ENCODE results near the gene SULT2B1. TPM values are rescaled to one million over a fixed set of nuclear protein-coding genes. Genes with fewer than 3 reads are reported as not detected.
"Not testable (repeated sequence)": the region's sequence is repeated elsewhere in the genome, so short reads cannot be mapped to it uniquely, and the experiment has no call there.

SULT2B1 gene
- total and polyA plus RNA-seq, 4 donors: 0.14 to 0.24 TPM; not detected in 2

GRCh38 chr19:48629599-48630295 lies 77.8 kb downstream of the SULT2B1 start:
- Histone ChIP-seq H3K4me1 (ENCODE audit: control insufficient read depth in 4 of 4, insufficient read depth in 4 of 4, low read length in 3 of 4) (peaks cover 18 to 68% (median 44%) of the 10 kb centered on the region in 4 donors), H3K9me3 (ENCODE audit: control insufficient read depth in 4 of 4, low read length in 3 of 4) (no peaks in the 10 kb centered on the region), H3K9ac (ENCODE audit: low read depth in 1 of 2, low read length in 2 of 2) (no peak overlapping the region), H3K4me3 (ENCODE audit: low read depth in 1 of 3, low read length in 3 of 3) (no peak overlapping the region), H3K27me3 (ENCODE audit: control insufficient read depth in 4 of 4, insufficient read depth in 4 of 4, low read length in 3 of 4) (no peaks in the 10 kb centered on the region), H3K27ac (ENCODE audit: low read depth in 1 of 2, low read length in 2 of 2) (peak overlapping the region in 1 of 2 donors; percentile 40), H3K36me3 (ENCODE audit: control insufficient read depth in 4 of 4, insufficient read depth in 3 of 4, low read depth in 1 of 4, low read length in 3 of 4) (peaks cover 0 to 7% (median 1%) of the 10 kb centered on the region in 4 donors)
- WGBS: 53% methylated on average over 48 of the region's 48 CpGs
- TF ChIP-seq HNF4A (conservative IDR thresholded peaks at IDR 0.05): no peak
- TF ChIP-seq YY1 (IDR thresholded peaks at IDR 0.05): no peak
- no peak for TF ChIP-seq EGR1 (IDR thresholded peaks at IDR 0.05; ENCODE audit: low read depth in 2 of 2)
- no peak for TF ChIP-seq FOXA2 (IDR thresholded peaks at IDR 0.05)
- TF ChIP-seq JUND (IDR thresholded peaks at IDR 0.05): no peak
- TF ChIP-seq HNF4G (IDR thresholded peaks at IDR 0.05): no peak
- TF ChIP-seq CTCF (IDR thresholded peaks at IDR 0.05; ENCODE audit: low read depth, low read length, missing input control): no peak
- TF ChIP-seq RAD21 (IDR thresholded peaks at IDR 0.05): no peak
- DNase-seq (ENCODE audit: low spot score): peak; percentile 75

GRCh38 chr19:48630296-48631063 lies 78.5 kb downstream of the SULT2B1 start:
- no peak overlapping the region for H3K9ac ChIP-seq (ENCODE audit: low read depth in 1 of 2, low read length in 2 of 2)
- WGBS: 55% methylated on average over 47 of the region's 47 CpGs

GRCh38 chr19:48631225-48631624 lies 79.3 kb downstream of the SULT2B1 start:
- TF ChIP-seq TAF1 (conservative IDR thresholded peaks at IDR 0.05): no peak
- no peak for TF ChIP-seq FOXA2 (IDR thresholded peaks at IDR 0.05)
- no peak for TF ChIP-seq HNF4A (conservative IDR thresholded peaks at IDR 0.05)
- H3K9ac ChIP-seq (ENCODE audit: low read depth in 1 of 2, low read length in 2 of 2): no peak overlapping the region
- H3K4me1 ChIP-seq (ENCODE audit: control insufficient read depth in 4 of 4, insufficient read depth in 4 of 4, low read length in 3 of 4): peaks cover 22 to 66% (median 39%) of the 10 kb centered on the region in 4 donors

More at GRCh38 chr19:48630296-48631063, 78.5 kb downstream of the SULT2B1 start:
- Histone ChIP-seq H3K27ac (ENCODE audit: low read depth in 1 of 2, low read length in 2 of 2) (peak overlapping the region in 1 of 2 donors; percentile 40), H3K36me3 (ENCODE audit: control insufficient read depth in 4 of 4, insufficient read depth in 3 of 4, low read depth in 1 of 4, low read length in 3 of 4) (peaks cover 0 to 7% (median 1%) of the 10 kb centered on the region in 4 donors), H3K4me3 (ENCODE audit: low read depth in 1 of 3, low read length in 3 of 3) (no peak overlapping the region), H3K9me3 (ENCODE audit: control insufficient read depth in 4 of 4, low read length in 3 of 4) (no peaks in the 10 kb centered on the region), H3K4me1 (ENCODE audit: control insufficient read depth in 4 of 4, insufficient read depth in 4 of 4, low read length in 3 of 4) (peaks cover 22 to 66% (median 41%) of the 10 kb centered on the region in 4 donors), H3K27me3 (ENCODE audit: control insufficient read depth in 4 of 4, insufficient read depth in 4 of 4, low read length in 3 of 4) (no peaks in the 10 kb centered on the region)
- peak; percentile 77 for DNase-seq (ENCODE audit: low spot score)
- TF ChIP-seq SP1 (IDR thresholded peaks at IDR 0.05) (peak; percentile 26), ZBTB33 (IDR thresholded peaks at IDR 0.05) (no peak)

GRCh38 chr19:48632286-48632685 lies 80.3 kb downstream of the SULT2B1 start:
- H3K36me3 ChIP-seq (ENCODE audit: control insufficient read depth in 4 of 4, insufficient read depth in 3 of 4, low read depth in 1 of 4, low read length in 3 of 4); H3K27me3 ChIP-seq (ENCODE audit: control insufficient read depth in 4 of 4, insufficient read depth in 4 of 4, low read length in 3 of 4); H3K27ac ChIP-seq (ENCODE audit: low read depth in 1 of 2, low read length in 2 of 2); H3K4me3 ChIP-seq (ENCODE audit: low read depth in 1 of 3, low read length in 3 of 3); DNase-seq (ENCODE audit: low spot score); H3K9ac ChIP-seq (ENCODE audit: low read depth in 1 of 2, low read length in 2 of 2); H3K9me3 ChIP-seq (ENCODE audit: control insufficient read depth in 4 of 4, low read length in 3 of 4): not testable (repeated sequence)
- WGBS: 93% methylated on average over 11 of the region's 11 CpGs
- H3K4me1 ChIP-seq (ENCODE audit: control insufficient read depth in 4 of 4, insufficient read depth in 4 of 4, low read length in 3 of 4): peaks cover 24 to 70% (median 38%) of the 10 kb centered on the region in 4 donors

More at GRCh38 chr19:48631225-48631624, 79.3 kb downstream of the SULT2B1 start:
- no peaks in the 10 kb centered on the region for H3K9me3 ChIP-seq (ENCODE audit: control insufficient read depth in 4 of 4, low read length in 3 of 4)
- no peak overlapping the region for H3K4me3 ChIP-seq (ENCODE audit: low read depth in 1 of 3, low read length in 3 of 3)
- DNase-seq (ENCODE audit: low spot score): peak; percentile 33
- WGBS: 72% methylated on average over 3 of the region's 3 CpGs
- H3K27me3 ChIP-seq (ENCODE audit: control insufficient read depth in 4 of 4, insufficient read depth in 4 of 4, low read length in 3 of 4): no peaks in the 10 kb centered on the region
- H3K36me3 ChIP-seq (ENCODE audit: control insufficient read depth in 4 of 4, insufficient read depth in 3 of 4, low read depth in 1 of 4, low read length in 3 of 4): peaks cover 0 to 7% (median 1%) of the 10 kb centered on the region in 4 donors
- H3K27ac ChIP-seq (ENCODE audit: low read depth in 1 of 2, low read length in 2 of 2): peak overlapping the region in 1 of 2 donors; percentile 40

Data from liver (tissue), 9 donors.